HepG2 (cell line): Measurements from ENCODE around the gene UBE2O. TPM values are rescaled to one million over a fixed set of nuclear protein-coding genes. Genes with fewer than 3 reads are reported as not detected.
A peak's percentile ranks its signal among the peaks of the same experiment; 100 is the strongest.

Experiments used
- ARID2 ChIP-seq: sonication (generic); formaldehyde crosslinking; IDR thresholded peaks from 2 replicates; pipeline ENCODE4 v1.8.1; 2022; ENCODE audit warnings: mild to moderate bottlenecking, missing genetic modification reagents, borderline replicate concordance
- CBFB ChIP-seq: sonication (generic); formaldehyde crosslinking; IDR thresholded peaks from 2 replicates; pipeline ENCODE4 v1.4.0; 2020; ENCODE audit warnings: missing genetic modification reagents
- FOSL1 ChIP-seq: sonication (generic); formaldehyde crosslinking; IDR thresholded peaks from 2 replicates; pipeline ENCODE4 v1.9.0; 2021; ENCODE audit warnings: missing genetic modification reagents, borderline replicate concordance
- MTA3 ChIP-seq: sonication (generic); formaldehyde crosslinking; IDR thresholded peaks from 2 replicates; pipeline ENCODE4 v1.4.0; 2020; ENCODE audit warnings: missing genetic modification reagents
- PHF8 ChIP-seq: sonication (generic); formaldehyde crosslinking; IDR thresholded peaks from 2 replicates; pipeline ENCODE4 v1.5.0; 2020; ENCODE audit warnings: missing genetic modification reagents
- SALL2 ChIP-seq: sonication (generic); formaldehyde crosslinking; IDR thresholded peaks from 2 replicates; pipeline ENCODE4 v1.8.1; 2023; ENCODE audit warnings: mild to moderate bottlenecking, missing genetic modification reagents, inconsistent platforms
- TBP ChIP-seq: sonication (generic); formaldehyde crosslinking; IDR thresholded peaks from 2 replicates; pipeline ENCODE4 v1.5.0; 2020; ENCODE audit warnings: missing genetic modification reagents
- TCF12 ChIP-seq, 2 experiments: fragments of 450-650 bp in 1 of 2; sonication (generic) in 1 of 2; formaldehyde crosslinking in 1 of 2; IDR thresholded peaks; 2 replicates each; pipeline versions ENCODE4 v1.6.1 to v1.8.0; 2017 to 2022; ENCODE audit warnings: antibody characterized with exemption in 1 of 2, mild to moderate bottlenecking in 1 of 2, missing genetic modification reagents in 1 of 2, moderate library complexity in 1 of 2
- ZNF121 ChIP-seq: sonication (generic); formaldehyde crosslinking; IDR thresholded peaks from 2 replicates; pipeline ENCODE4 v1.5.0; 2020; ENCODE audit warnings: mild to moderate bottlenecking, missing genetic modification reagents
- ZNF17 ChIP-seq: sonication (generic); formaldehyde crosslinking; IDR thresholded peaks from 2 replicates; pipeline ENCODE4 v1.5.0; 2020; ENCODE audit warnings: mild to moderate bottlenecking, missing genetic modification reagents
- ZNF292 ChIP-seq: sonication (generic); formaldehyde crosslinking; IDR thresholded peaks from 2 replicates; pipeline ENCODE4 v1.8.1; 2022; ENCODE audit warnings: mild to moderate bottlenecking, low read depth, missing genetic modification reagents, borderline replicate concordance
- ZNF3 ChIP-seq: IDR thresholded peaks from 2 replicates; pipeline ENCODE4 v1.7.0; 2017; ENCODE audit warnings: inconsistent platforms
- ZNF317 ChIP-seq: sonication (generic); formaldehyde crosslinking; IDR thresholded peaks from 2 replicates; pipeline ENCODE4 v1.5.0; 2020; ENCODE audit warnings: mild to moderate bottlenecking, missing genetic modification reagents
- ZNF605 ChIP-seq: sonication (generic); formaldehyde crosslinking; IDR thresholded peaks from 2 replicates; pipeline ENCODE4 v1.8.0; 2022; ENCODE audit warnings: mild to moderate bottlenecking, missing genetic modification reagents
- ZNF678 ChIP-seq: sonication (generic); formaldehyde crosslinking; IDR thresholded peaks from 2 replicates; pipeline ENCODE4 v1.4.0; 2020; ENCODE audit warnings: mild to moderate bottlenecking, missing genetic modification reagents
- ZNF703 ChIP-seq: sonication (generic); formaldehyde crosslinking; IDR thresholded peaks from 2 replicates; pipeline ENCODE4 v1.5.1; 2020; ENCODE audit warnings: missing genetic modification reagents, mild to moderate bottlenecking, moderate library complexity, borderline replicate concordance
- ZNF713 ChIP-seq: sonication (generic); formaldehyde crosslinking; IDR thresholded peaks from 2 replicates; pipeline ENCODE4 v1.4.0; 2020; ENCODE audit warnings: mild to moderate bottlenecking, missing genetic modification reagents
- polyA plus RNA-seq, 8 experiments: library from polyadenylated mRNA; depleted of rRNA in 3 of 8; stranded (reverse) in 7 of 8; unstranded in 1 of 8; fragments of >200 nt; fragmentation: Illumina TruSeq in 4 of 8; extraction: Trizol in 4 of 8; gene quantifications; 2 replicates each; pipeline versions ENCODE4 v1.2.1 to v1.2.3, GENCODE V29; 2011 to 2016; ENCODE audit warnings: low read depth in 4 of 8, missing spikeins in 1 of 8, mixed read lengths in 1 of 8; ENCODE audit not compliant: insufficient read depth in 1 of 8
- total RNA-seq, 5 experiments: library from RNA; depleted of rRNA; stranded (reverse); fragments of >200 nt; fragmentation: Illumina TruSeq; extraction: Trizol; gene quantifications; 2 replicates each; pipeline ENCODE4 v1.2.3, GENCODE V29; 2016; ENCODE audit warnings: low read depth in 1 of 5
- TF ChIP-seq, protein P1 (sequence below): sonication (generic); formaldehyde crosslinking; IDR thresholded peaks from 2 replicates; pipeline ENCODE4 v1.4.0; 2020; ENCODE audit warnings: missing genetic modification reagents, mild to moderate bottlenecking, borderline replicate concordance
- TF ChIP-seq, protein P2 (sequence below): IDR thresholded peaks from 2 replicates; pipeline ENCODE4 v1.6.1; 2016; ENCODE audit warnings: missing compliant biosample characterization, missing genetic modification reagents, borderline replicate concordance
- TF ChIP-seq, protein P3 (sequence below): sonication (generic); formaldehyde crosslinking; IDR thresholded peaks from 2 replicates; pipeline ENCODE4 v1.8.0; 2022; ENCODE audit warnings: mild to moderate bottlenecking, missing genetic modification reagents, moderate library complexity
- TF ChIP-seq, protein P4 (sequence below): sonication (generic); formaldehyde crosslinking; IDR thresholded peaks from 2 replicates; pipeline ENCODE4 v1.4.0; 2020; ENCODE audit warnings: missing genetic modification reagents
- TF ChIP-seq, protein P5 (sequence below): IDR thresholded peaks from 2 replicates; pipeline ENCODE4 v1.6.1; 2012; ENCODE audit warnings: inconsistent platforms

Gene UBE2O
- total and polyA plus RNA-seq, 2 of the 13 experiments (the other 11 are each of a cell fraction or from before 2014, with no cell fraction given) = 21.5 to 23.5 TPM

DNA sequence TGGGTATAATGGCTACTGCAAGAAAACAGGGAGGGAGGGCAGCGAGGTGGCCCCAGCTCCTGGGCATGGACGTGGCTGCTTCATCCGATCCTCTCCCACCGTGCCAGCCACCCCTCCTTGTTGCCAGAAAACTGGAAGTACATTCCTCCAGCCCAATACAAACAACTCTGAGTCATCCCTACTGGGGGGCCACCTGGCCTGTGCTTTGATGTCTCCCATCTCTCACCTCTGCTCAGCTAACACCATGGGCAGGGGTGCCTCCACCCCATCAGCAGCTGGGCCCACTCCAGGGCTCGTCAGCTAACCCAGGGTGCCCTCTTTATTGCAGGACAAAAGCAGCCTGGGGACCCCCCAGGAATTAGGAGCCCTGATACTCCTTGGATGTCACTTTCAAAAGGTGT lies 46.3 kb upstream of the UBE2O start (continued):
- TF ChIP-seq ARID2 (no peak), ZNF678 (CRISPR knock-in tag) (no peak), ZNF292 (CRISPR knock-in tag) (0 out of 2 replicates have a peak, but pooled peaks have one; percentile 51), ZNF317 (peak; percentile 89; the same call in 1 of the 2 replicates), ZNF713 (no peak), SALL2 (CRISPR knock-in tag) (no peak; the same call in 1 of the 2 replicates), ZNF121 (CRISPR knock-in tag) (no peak), MTA3 (CRISPR knock-in tag) (no peak), FOSL1 (peak; percentile 99), CBFB (0 out of 2 replicates have a peak, but pooled peaks have one; percentile 50), ZNF3 (CRISPR knock-in tag) (no peak), TCF12 (IDR thresholded peaks at IDR 0.05) (no peak), TCF12 (CRISPR knock-in tag; IDR thresholded peaks at IDR 0.05) (peak; percentile 95), ZNF703 (CRISPR knock-in tag) (no peak), TBP (CRISPR knock-in tag) (no peak), PHF8 (CRISPR knock-in tag) (no peak; the same call in 1 of the 2 replicates), ZNF605 (CRISPR knock-in tag) (peak; percentile 75), ZNF17 (no peak)
- TF ChIP-seq, protein P1, sequence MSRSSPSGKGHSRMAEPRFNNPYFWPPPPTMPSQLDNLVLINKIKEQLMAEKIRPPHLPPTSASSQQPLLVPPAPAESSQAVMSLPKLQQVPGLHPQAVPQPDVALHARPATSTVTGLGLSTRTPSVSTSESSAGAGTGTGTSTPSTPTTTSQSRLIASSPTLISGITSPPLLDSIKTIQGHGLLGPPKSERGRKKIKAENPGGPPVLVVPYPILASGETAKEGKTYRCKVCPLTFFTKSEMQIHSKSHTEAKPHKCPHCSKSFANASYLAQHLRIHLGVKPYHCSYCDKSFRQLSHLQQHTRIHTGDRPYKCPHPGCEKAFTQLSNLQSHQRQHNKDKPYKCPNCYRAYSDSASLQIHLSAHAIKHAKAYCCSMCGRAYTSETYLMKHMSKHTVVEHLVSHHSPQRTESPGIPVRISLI = no peak
- TF ChIP-seq, protein P2, sequence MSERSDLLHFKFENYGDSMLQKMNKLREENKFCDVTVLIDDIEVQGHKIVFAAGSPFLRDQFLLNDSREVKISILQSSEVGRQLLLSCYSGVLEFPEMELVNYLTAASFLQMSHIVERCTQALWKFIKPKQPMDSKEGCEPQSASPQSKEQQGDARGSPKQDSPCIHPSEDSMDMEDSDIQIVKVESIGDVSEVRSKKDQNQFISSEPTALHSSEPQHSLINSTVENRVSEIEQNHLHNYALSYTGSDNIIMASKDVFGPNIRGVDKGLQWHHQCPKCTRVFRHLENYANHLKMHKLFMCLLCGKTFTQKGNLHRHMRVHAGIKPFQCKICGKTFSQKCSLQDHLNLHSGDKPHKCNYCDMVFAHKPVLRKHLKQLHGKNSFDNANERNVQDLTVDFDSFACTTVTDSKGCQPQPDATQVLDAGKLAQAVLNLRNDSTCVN (CRISPR knock-in tag) = peak; percentile 64
- TF ChIP-seq, protein P3, sequence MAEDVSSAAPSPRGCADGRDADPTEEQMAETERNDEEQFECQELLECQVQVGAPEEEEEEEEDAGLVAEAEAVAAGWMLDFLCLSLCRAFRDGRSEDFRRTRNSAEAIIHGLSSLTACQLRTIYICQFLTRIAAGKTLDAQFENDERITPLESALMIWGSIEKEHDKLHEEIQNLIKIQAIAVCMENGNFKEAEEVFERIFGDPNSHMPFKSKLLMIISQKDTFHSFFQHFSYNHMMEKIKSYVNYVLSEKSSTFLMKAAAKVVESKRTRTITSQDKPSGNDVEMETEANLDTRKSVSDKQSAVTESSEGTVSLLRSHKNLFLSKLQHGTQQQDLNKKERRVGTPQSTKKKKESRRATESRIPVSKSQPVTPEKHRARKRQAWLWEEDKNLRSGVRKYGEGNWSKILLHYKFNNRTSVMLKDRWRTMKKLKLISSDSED (CRISPR knock-in tag) = no peak
- TF ChIP-seq, protein P4, sequence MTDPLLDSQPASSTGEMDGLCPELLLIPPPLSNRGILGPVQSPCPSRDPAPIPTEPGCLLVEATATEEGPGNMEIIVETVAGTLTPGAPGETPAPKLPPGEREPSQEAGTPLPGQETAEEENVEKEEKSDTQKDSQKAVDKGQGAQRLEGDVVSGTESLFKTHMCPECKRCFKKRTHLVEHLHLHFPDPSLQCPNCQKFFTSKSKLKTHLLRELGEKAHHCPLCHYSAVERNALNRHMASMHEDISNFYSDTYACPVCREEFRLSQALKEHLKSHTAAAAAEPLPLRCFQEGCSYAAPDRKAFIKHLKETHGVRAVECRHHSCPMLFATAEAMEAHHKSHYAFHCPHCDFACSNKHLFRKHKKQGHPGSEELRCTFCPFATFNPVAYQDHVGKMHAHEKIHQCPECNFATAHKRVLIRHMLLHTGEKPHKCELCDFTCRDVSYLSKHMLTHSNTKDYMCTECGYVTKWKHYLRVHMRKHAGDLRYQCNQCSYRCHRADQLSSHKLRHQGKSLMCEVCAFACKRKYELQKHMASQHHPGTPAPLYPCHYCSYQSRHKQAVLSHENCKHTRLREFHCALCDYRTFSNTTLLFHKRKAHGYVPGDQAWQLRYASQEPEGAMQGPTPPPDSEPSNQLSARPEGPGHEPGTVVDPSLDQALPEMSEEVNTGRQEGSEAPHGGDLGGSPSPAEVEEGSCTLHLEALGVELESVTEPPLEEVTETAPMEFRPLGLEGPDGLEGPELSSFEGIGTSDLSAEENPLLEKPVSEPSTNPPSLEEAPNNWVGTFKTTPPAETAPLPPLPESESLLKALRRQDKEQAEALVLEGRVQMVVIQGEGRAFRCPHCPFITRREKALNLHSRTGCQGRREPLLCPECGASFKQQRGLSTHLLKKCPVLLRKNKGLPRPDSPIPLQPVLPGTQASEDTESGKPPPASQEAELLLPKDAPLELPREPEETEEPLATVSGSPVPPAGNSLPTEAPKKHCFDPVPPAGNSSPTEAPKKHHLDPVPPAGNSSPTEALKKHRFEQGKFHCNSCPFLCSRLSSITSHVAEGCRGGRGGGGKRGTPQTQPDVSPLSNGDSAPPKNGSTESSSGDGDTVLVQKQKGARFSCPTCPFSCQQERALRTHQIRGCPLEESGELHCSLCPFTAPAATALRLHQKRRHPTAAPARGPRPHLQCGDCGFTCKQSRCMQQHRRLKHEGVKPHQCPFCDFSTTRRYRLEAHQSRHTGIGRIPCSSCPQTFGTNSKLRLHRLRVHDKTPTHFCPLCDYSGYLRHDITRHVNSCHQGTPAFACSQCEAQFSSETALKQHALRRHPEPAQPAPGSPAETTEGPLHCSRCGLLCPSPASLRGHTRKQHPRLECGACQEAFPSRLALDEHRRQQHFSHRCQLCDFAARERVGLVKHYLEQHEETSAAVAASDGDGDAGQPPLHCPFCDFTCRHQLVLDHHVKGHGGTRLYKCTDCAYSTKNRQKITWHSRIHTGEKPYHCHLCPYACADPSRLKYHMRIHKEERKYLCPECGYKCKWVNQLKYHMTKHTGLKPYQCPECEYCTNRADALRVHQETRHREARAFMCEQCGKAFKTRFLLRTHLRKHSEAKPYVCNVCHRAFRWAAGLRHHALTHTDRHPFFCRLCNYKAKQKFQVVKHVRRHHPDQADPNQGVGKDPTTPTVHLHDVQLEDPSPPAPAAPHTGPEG = no peak
- TF ChIP-seq, protein P5, sequence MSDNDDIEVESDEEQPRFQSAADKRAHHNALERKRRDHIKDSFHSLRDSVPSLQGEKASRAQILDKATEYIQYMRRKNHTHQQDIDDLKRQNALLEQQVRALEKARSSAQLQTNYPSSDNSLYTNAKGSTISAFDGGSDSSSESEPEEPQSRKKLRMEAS = peak; percentile 82
